Measurements from ENCODE around the gene PCYT1B.
"Not testable (repeated sequence)": the region's sequence is repeated elsewhere in the genome, so short reads cannot be mapped to it uniquely, and the experiment has no call there.

The PCYT1B gene

DNA sequence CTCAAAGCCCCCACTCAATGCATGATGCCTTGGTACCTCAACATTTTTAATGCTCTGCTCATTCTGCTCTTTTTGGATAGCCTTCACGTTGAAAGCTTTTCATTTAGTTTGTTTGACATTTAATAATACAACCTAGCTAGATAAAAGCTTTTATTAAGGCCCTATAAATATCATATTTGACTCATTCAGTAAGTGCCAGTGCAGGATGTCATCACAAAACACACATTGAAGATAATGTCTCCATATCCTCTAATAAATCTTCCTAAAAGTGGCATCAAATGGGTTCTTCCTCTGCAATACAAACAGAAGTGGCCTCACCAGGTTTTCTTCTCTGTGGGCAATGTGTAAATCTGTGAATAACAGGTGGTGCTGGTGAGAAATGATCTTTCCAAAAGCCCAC is 12.0 kb upstream of the PCYT1B start:
- CTCF ChIA-PET, result no interaction called here
- Mint-ChIP-seq H3K36me3 (no peaks in the 10 kb centered on the region), H3K27ac (no peak overlapping the region), H3K4me1 (no peaks in the 10 kb centered on the region), H3K9me3 (no peaks in the 10 kb centered on the region), H3K4me3 (no peak overlapping the region), H3K27me3 (peaks cover 7% of the 10 kb centered on the region)
- no peak for DNase-seq

DNA sequence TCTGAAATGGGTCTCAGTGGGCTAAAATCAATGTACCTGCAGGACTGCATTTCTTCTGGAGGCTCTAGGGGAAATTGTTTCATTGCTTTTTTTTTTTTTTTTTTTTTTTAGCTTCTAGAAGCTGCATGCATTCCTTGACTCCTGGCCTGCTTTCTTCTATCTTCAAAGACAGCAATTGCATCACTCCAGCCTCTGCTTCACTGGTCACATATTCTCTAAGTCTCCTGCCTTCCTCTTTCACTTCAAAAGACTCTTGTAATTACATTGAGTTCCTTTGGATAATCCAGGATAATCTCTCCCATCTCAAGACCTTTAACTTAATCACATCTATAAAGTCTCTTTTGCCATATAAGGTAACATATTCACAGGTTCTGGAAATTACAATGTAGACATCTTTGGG is 11.3 kb upstream of the PCYT1B start:
- no peak overlapping the region for H3K27ac Mint-ChIP-seq
- CTCF ChIA-PET, result no interaction called here
- no peaks in the 10 kb centered on the region for H3K36me3 Mint-ChIP-seq
- no peak for DNase-seq
- H3K9me3 Mint-ChIP-seq, result no peaks in the 10 kb centered on the region
- H3K4me3 Mint-ChIP-seq, result no peak overlapping the region
- H3K4me1 Mint-ChIP-seq, result no peaks in the 10 kb centered on the region
- H3K27me3 Mint-ChIP-seq, result peaks cover 7% of the 10 kb centered on the region

DNA sequence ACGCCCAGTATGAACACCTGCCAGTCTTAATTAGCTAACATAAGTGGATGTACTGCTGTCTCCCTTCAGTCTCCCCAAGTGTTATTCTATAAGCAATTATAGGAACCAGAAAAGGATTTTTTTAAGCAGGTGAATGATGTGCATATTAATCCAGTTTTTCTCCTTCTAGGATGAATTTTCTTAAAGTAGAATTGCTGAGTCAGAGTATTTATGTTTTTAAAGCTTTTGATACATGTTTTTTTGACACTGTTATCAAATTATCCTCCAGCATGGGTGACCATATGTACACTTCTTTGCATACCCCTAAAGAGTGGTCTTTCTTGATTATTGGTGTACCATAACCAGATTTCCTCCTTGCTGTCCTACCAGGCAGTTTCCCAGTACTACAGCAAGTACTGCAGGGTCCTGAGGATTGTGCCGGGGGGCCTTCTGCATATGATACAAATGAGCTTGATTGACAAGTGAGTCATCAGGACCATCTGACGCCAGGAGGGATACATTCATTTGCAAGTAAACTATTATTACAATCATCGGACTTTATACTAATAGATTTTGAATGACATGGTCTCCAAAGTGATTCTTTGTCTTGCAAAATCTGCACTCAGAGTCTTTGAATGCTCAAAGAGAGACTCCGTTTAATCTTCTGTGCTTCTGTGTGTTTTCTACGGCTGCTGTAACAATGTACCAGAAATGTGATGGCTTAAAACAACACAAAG is 10.7 kb upstream of the PCYT1B start:
- Mint-ChIP-seq H3K36me3 (no peaks in the 10 kb centered on the region), H3K4me3 (no peak overlapping the region), H3K9me3 (no peaks in the 10 kb centered on the region), H3K4me1 (no peaks in the 10 kb centered on the region), H3K27me3 (peaks cover 7% of the 10 kb centered on the region), H3K27ac (no peak overlapping the region)
- no peak for DNase-seq
- CTCF ChIA-PET, result no interaction called here

DNA sequence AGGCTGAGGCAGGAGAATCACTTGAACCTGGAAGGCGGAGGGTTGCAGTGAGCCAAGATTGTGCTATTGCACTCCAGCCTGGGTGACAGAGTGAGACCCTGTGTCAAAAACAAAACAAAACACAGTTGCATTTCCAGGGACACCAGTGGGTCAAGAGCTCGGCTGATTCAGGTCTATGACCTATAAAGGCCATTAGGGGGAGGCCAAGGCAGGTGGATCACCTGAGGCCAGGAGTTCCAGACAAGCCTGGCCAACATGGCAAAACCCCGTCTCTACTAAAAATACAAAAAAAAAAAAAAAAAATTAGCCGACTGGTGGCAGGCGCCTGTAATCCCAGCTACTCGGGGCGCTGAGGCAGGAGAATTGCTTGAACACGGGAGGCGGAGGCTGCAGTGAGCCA is 8.5 kb upstream of the PCYT1B start:
- H3K9me3 Mint-ChIP-seq, CTCF ChIA-PET, DNase-seq, H3K4me3 Mint-ChIP-seq, H3K27ac Mint-ChIP-seq, H3K36me3 Mint-ChIP-seq, H3K27me3 Mint-ChIP-seq, H3K4me1 Mint-ChIP-seq: not testable (repeated sequence)

GRCh38 chrX:24651783-24652182 is 4.6 kb upstream of the PCYT1B start:
- no peak overlapping the region for H3K4me3 Mint-ChIP-seq
- CTCF ChIA-PET, result no interaction called here
- H3K4me1 Mint-ChIP-seq, result peaks cover 12% of the 10 kb centered on the region
- no peak for DNase-seq
- no peaks in the 10 kb centered on the region for H3K36me3 Mint-ChIP-seq
- H3K27ac Mint-ChIP-seq, result no peak overlapping the region
- peaks cover 20% of the 10 kb centered on the region for H3K27me3 Mint-ChIP-seq
- no peaks in the 10 kb centered on the region for H3K9me3 Mint-ChIP-seq

DNA sequence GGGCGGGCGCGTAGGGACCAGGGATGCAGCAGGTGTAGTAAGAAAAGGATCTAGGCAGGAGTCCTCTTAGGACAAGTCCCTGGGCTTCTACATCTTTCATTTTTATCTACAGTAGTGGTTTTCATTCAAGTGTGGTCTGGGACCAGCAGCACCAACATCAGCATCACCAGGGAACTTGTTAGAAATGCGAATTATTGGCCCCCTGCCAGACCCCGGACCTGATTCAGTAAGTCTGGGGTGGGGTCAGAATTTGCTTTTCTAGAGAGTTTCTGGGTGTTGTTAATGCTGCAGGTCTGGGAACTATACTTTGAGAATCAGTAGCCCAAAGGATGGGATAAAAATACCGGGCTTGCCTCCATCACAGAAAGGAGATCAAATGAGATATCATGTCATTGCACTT is 1.3 kb upstream of the PCYT1B start:
- no peak overlapping the region for H3K27ac Mint-ChIP-seq
- H3K36me3 Mint-ChIP-seq, result no peaks in the 10 kb centered on the region
- no peak for DNase-seq
- no peaks in the 10 kb centered on the region for H3K9me3 Mint-ChIP-seq
- H3K4me1 Mint-ChIP-seq, result peaks cover 19% of the 10 kb centered on the region
- no peak overlapping the region for H3K4me3 Mint-ChIP-seq
- CTCF ChIA-PET, result no interaction called here
- peaks cover 29% of the 10 kb centered on the region for H3K27me3 Mint-ChIP-seq

DNA sequence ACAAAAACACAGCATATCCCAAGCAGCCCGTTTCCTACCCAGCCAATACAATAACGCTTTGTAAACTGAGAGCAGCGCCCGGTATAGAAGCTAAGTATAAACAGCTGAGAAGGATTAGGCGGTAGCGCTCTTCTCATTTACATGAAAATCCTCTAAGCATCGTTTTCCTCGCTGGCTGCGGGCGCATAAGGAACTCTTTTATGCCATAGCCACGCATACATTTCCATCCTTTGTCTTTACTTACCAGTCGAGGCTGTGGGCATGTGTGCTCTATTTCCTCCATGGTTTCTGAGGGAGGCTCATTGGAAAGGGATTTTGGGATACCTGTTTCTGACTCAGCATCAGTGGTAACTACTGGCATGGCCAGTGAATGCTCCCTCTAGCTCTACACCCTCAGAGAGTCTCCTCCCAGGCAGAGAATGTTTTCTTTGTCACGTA is 383 bp downstream of the PCYT1B start:
- Mint-ChIP-seq H3K36me3 (no peaks in the 10 kb centered on the region), H3K4me3 (peak overlapping the region; percentile 72), H3K27me3 (peaks cover 29% of the 10 kb centered on the region), H3K4me1 (peaks cover 19% of the 10 kb centered on the region), H3K27ac (no peak overlapping the region), H3K9me3 (no peaks in the 10 kb centered on the region)
- CTCF ChIA-PET, result no interaction called here
- DNase-seq, result no peak

DNA sequence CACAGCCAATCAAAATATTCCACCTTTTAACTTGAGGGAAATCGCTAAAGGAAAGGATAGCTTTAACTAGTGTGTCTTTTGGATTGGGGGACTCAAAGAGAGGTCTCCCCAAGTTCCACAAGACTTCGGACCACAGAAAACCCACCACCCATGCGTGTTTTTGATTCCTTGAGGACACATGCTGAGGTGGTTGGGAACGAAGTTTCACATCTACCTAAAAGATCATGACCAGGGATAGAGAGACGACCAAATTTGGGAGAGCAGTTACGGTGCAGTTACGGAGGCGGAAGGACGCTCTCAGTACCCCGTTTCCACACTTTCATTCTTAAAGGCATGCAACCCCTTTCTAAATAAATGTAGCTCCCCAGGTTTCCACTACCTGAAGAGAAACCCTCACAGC is 1.1 kb downstream of the PCYT1B start:
- CTCF ChIA-PET, result no interaction called here
- peaks cover 19% of the 10 kb centered on the region for H3K4me1 Mint-ChIP-seq
- H3K27me3 Mint-ChIP-seq, result peaks cover 29% of the 10 kb centered on the region
- H3K36me3 Mint-ChIP-seq, result no peaks in the 10 kb centered on the region
- H3K4me3 Mint-ChIP-seq, result peak overlapping the region; percentile 33
- H3K9me3 Mint-ChIP-seq, result no peaks in the 10 kb centered on the region
- H3K27ac Mint-ChIP-seq, result no peak overlapping the region
- DNase-seq, result no peak

GRCh38 chrX:24643116-24643515 is 4.0 kb downstream of the PCYT1B start:
- Mint-ChIP-seq H3K27me3 (peaks cover 38% of the 10 kb centered on the region), H3K4me1 (peaks cover 19% of the 10 kb centered on the region), H3K4me3 (no peak overlapping the region), H3K9me3 (no peaks in the 10 kb centered on the region), H3K27ac (no peak overlapping the region), H3K36me3 (no peaks in the 10 kb centered on the region)
- CTCF ChIA-PET, result no interaction called here
- no peak for DNase-seq

DNA sequence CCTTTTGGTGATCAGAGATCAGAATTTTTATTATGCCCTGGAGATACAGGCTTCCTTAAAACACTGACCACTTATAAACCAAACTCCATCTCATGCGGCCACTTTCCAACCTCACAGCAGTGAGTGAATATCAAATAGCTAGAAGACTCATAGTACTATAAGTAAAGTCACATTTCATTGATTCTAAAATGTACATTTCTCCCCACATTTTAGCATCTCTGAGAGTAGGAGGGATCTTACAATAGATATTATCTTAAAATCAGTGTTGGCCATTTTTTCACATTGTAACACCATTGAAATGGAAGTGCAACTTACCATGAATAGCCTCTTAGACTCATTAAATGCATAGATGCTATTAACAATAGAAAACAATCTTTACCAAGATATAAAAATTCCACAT is 17.4 kb downstream of the PCYT1B start:
- Mint-ChIP-seq H3K27me3 (peaks cover 4% of the 10 kb centered on the region), H3K4me3 (no peak overlapping the region), H3K27ac (no peak overlapping the region), H3K4me1 (no peaks in the 10 kb centered on the region), H3K36me3 (no peaks in the 10 kb centered on the region), H3K9me3 (no peaks in the 10 kb centered on the region)
- CTCF ChIA-PET, result interaction anchor here (0.9 kb wide), 1 partner anchor 287 kb away, joined by 3 read pairs; no protein-coding TSS in a partner anchor
- DNase-seq, result no peak

DNA sequence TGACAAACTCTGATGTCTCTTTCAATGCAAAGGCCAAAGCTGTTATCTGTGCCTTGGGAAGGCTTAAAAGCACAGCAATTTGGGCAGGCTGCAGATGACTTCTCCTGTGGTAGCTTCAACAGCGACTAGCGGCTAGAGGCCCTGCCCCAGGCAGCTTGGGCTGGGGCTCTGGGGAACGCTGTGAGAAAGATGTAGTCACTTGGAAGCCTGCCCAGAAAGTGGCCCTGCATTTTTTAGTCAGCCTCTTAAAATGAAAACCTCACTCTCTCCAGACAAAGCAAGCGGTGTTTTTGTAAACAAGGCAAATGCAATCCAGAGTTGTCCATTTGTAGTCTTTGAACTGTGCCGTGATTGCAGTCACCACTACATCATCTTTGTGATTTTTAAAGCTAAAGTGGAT is 27.5 kb downstream of the PCYT1B start:
- H3K27ac Mint-ChIP-seq, result no peak overlapping the region
- DNase-seq, result no peak
- CTCF ChIA-PET, result no interaction called here
- no peaks in the 10 kb centered on the region for H3K9me3 Mint-ChIP-seq
- no peak overlapping the region for H3K4me3 Mint-ChIP-seq
- peaks cover 10% of the 10 kb centered on the region for H3K27me3 Mint-ChIP-seq
- no peaks in the 10 kb centered on the region for H3K36me3 Mint-ChIP-seq
- H3K4me1 Mint-ChIP-seq, result no peaks in the 10 kb centered on the region

- Mint-ChIP-seq H3K4me1 (no peaks in the 10 kb centered on the region), H3K27me3 (no peaks in the 10 kb centered on the region)
- no peak for DNase-seq
These were observed 36.6 kb downstream of the PCYT1B start for GRCh38 chrX:24610516-24610915.

GRCh38 chrX:24607616-24608015 is 39.5 kb downstream of the PCYT1B start:
- Mint-ChIP-seq H3K27me3 (no peaks in the 10 kb centered on the region), H3K9me3 (no peaks in the 10 kb centered on the region), H3K27ac (no peak overlapping the region), H3K36me3 (no peaks in the 10 kb centered on the region), H3K4me3 (no peak overlapping the region), H3K4me1 (no peaks in the 10 kb centered on the region)
- DNase-seq, result no peak
- CTCF ChIA-PET, result no interaction called here

More at GRCh38 chrX:24610516-24610915, 36.6 kb downstream of the PCYT1B start:
- Mint-ChIP-seq H3K27ac (no peak overlapping the region), H3K4me3 (no peak overlapping the region), H3K9me3 (no peaks in the 10 kb centered on the region), H3K36me3 (no peaks in the 10 kb centered on the region)
- CTCF ChIA-PET, result no interaction called here

GRCh38 chrX:24605941-24606340 is 41.2 kb downstream of the PCYT1B start:
- CTCF ChIA-PET, H3K9me3 Mint-ChIP-seq, H3K4me1 Mint-ChIP-seq, DNase-seq, H3K27ac Mint-ChIP-seq, H3K27me3 Mint-ChIP-seq, H3K36me3 Mint-ChIP-seq, H3K4me3 Mint-ChIP-seq: not testable (repeated sequence)

- Mint-ChIP-seq H3K4me3 (no peak overlapping the region), H3K27me3 (no peaks in the 10 kb centered on the region), H3K9me3 (no peaks in the 10 kb centered on the region), H3K27ac (no peak overlapping the region), H3K36me3 (no peaks in the 10 kb centered on the region), H3K4me1 (no peaks in the 10 kb centered on the region)
- no peak for DNase-seq
- CTCF ChIA-PET, result no interaction called here
These were observed 44.0 kb downstream of the PCYT1B start for GRCh38 chrX:24603191-24603590.

DNA sequence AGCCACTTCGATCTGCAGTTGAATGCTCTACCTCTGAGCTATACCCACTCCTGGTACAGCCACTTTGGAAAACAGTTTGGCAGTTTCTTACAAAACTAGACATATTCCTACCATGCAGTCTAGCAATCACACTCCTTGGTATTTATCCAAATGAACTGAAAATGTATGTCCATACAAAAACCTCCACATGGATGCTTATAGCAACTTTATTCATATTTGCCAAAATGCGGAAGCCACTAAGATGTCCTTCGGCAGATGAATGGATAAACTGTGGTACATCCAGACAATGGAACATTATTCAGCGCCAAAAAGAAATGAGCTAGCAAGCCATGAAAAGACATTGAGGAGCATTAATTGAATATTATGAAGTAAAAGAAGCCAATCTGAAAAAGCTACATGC is 45.3 kb downstream of the PCYT1B start:
- no peak overlapping the region for H3K27ac Mint-ChIP-seq
- CTCF ChIA-PET, result no interaction called here
- no peaks in the 10 kb centered on the region for H3K4me1 Mint-ChIP-seq
- no peaks in the 10 kb centered on the region for H3K9me3 Mint-ChIP-seq
- H3K4me3 Mint-ChIP-seq, result no peak overlapping the region
- H3K36me3 Mint-ChIP-seq, result no peaks in the 10 kb centered on the region
- no peak for DNase-seq
- no peaks in the 10 kb centered on the region for H3K27me3 Mint-ChIP-seq

All from activated naive CD4-positive, alpha-beta T cell treated with anti-CD3 and anti-CD28 coated beads, Interleukin-2, amount 10 ng/mL, durations not matched to agents 7 days and 5 days (primary cell).